GM12878 (cell line): Measurements from ENCODE around the gene PXDC1. TPM values are rescaled to one million over a fixed set of nuclear protein-coding genes. Genes with fewer than 3 reads are reported as not detected.
A peak's percentile ranks its signal among the peaks of the same experiment; 100 is the strongest.

Experiments used
- ATAC-seq: fragments of 200-7000 bp; cut with Tn5 transposase; 3 replicates; pipeline ENCODE4 v1.9.1; 2020; ENCODE audit warnings: mild to moderate bottlenecking, moderate library complexity
- BruUV-seq: library from RNA; stranded (reverse); fragments of 400-500 nt; replicated peaks from 2 replicates; lab custom pipeline; 2021; lab: Mats Ljungman, UMichigan
- CTCF ChIA-PET: fragments of 300-600 bp; sonication (Branson Sonifier 250); formaldehyde crosslinking; extraction: SDS; loops from one replicate; lab custom pipeline; 2021; ENCODE audit warnings: inconsistent platforms; lab: Yijun Ruan, JAX
- POLR2A ChIA-PET: fragments of 350-600 bp; formaldehyde crosslinking; extraction: SDS; loops from one replicate; lab custom pipeline; 2021; ENCODE audit warnings: inconsistent platforms; lab: Charles Lee
- RAD21 ChIA-PET: fragments of 300-600 bp; sonication (Branson Sonifier 250); formaldehyde crosslinking; loops from one replicate; lab custom pipeline; 2023; ENCODE audit warnings: antibody characterized with exemption; ENCODE audit not compliant: unreplicated experiment; lab: Charles Lee
- SMC1A ChIA-PET: fragments of 300-600 bp; sonication (Branson Sonifier 250); formaldehyde crosslinking; loops from one replicate; lab custom pipeline; 2023; ENCODE audit not compliant: unreplicated experiment, uncharacterized antibody; lab: Charles Lee
- DNase-seq: peaks from one replicate; pipeline ENCODE4 v3.0.0-alpha.2; 2011; ENCODE audit warnings: low read depth, low spot score
- FAIRE-seq: peaks from 3 replicates; lab custom pipeline; 2011; peaks lifted over from hg19 to GRCh38; lab: Jason Lieb, UNC
- H2AFZ ChIP-seq: 2 replicates; pipeline ENCODE4 v1.6.0; 2011; ENCODE audit warnings: low read depth, low read length, control low read depth; ENCODE audit not compliant: control insufficient read depth
- H3K27ac ChIP-seq: 2 replicates; pipeline ENCODE4 v1.5.1; 2011; ENCODE audit warnings: control low read depth; ENCODE audit not compliant: control insufficient read depth, insufficient read depth
- H3K27me3 ChIP-seq, 2 experiments: replicated peaks in 1 of 2; 2 replicates each; pipeline versions ENCODE4 v1.6.0 to v1.6.1; 2011; ENCODE audit warnings: low read length in 1 of 2; ENCODE audit not compliant: control insufficient read depth in 2 of 2, insufficient read depth in 2 of 2
- H3K36me3 ChIP-seq, 2 experiments: 2 replicates each; pipeline ENCODE4 v1.5.1; 2011; ENCODE audit warnings: low read length in 1 of 2; ENCODE audit not compliant: control insufficient read depth in 2 of 2, insufficient read depth in 2 of 2
- H3K4me1 ChIP-seq: 2 replicates; pipeline ENCODE4 v1.6.1; 2011; ENCODE audit warnings: mild to moderate bottlenecking, low read length, moderate library complexity, mixed read lengths; ENCODE audit not compliant: control insufficient read depth, insufficient read depth
- H3K4me2 ChIP-seq: 2 replicates; pipeline ENCODE4 v1.6.0; 2011; ENCODE audit warnings: control low read depth; ENCODE audit not compliant: control insufficient read depth, insufficient read depth
- H3K4me3 ChIP-seq: fragments of 200-600 bp; sonication (generic); 2 replicates; pipeline ENCODE4 v1.5.1; 2016
- H3K79me2 ChIP-seq: 2 replicates; pipeline ENCODE4 v1.6.0; 2011; ENCODE audit warnings: low read length; ENCODE audit not compliant: control insufficient read depth, insufficient read depth
- H3K9ac ChIP-seq: 2 replicates; pipeline ENCODE4 v1.8.0; 2011; ENCODE audit warnings: low read length, control low read depth, mixed read lengths; ENCODE audit not compliant: control insufficient read depth, insufficient read depth
- H3K9me3 ChIP-seq: replicated peaks from 3 replicates; pipeline ENCODE4 v1.5.1; 2011; ENCODE audit warnings: mild to moderate bottlenecking, low read length; ENCODE audit not compliant: control insufficient read depth, insufficient read depth
- H4K20me1 ChIP-seq: 2 replicates; pipeline ENCODE4 v1.6.0; 2011; ENCODE audit not compliant: control insufficient read depth, insufficient read depth
- CBX5 ChIP-seq: sonication (generic); IDR thresholded peaks from 2 replicates; pipeline ENCODE4 v1.6.1; 2016; ENCODE audit warnings: low read depth, moderate library complexity, mild to moderate bottlenecking, inconsistent platforms
- CHD2 ChIP-seq: IDR thresholded peaks from 2 replicates; pipeline ENCODE4 v1.6.1; 2011; ENCODE audit warnings: low read depth, low read length, improper control_type of control experiment, borderline replicate concordance
- CHD4 ChIP-seq: fragments of 200-600 bp; sonication (generic); IDR thresholded peaks from 2 replicates; pipeline ENCODE4 v1.6.1; 2016; ENCODE audit warnings: mild to moderate bottlenecking
- IKZF1 ChIP-seq: fragments of 450-650 bp; conservative IDR thresholded peaks from 2 replicates; pipeline ENCODE4 v1.6.1; 2017; ENCODE audit warnings: antibody characterized with exemption, mild to moderate bottlenecking
- KDM1A ChIP-seq: fragments of 200-600 bp; sonication (generic); IDR thresholded peaks from 2 replicates; pipeline ENCODE4 v1.6.1; 2016; ENCODE audit warnings: borderline replicate concordance
- LARP7 ChIP-seq: fragments of 450-650 bp; IDR thresholded peaks from 2 replicates; pipeline ENCODE4 v1.6.1; 2017; ENCODE audit warnings: mild to moderate bottlenecking
- MYC ChIP-seq: IDR thresholded peaks from 2 replicates; pipeline ENCODE4 v1.6.1; 2011; ENCODE audit warnings: mild to moderate bottlenecking, low read length, moderate library complexity, inconsistent platforms; ENCODE audit not compliant: insufficient read depth, insufficient replicate concordance, insufficient read length, severe bottlenecking
- POLR2AphosphoS2 ChIP-seq: IDR thresholded peaks from 2 replicates; pipeline ENCODE4 v1.6.1; 2011; ENCODE audit warnings: low read depth, mild to moderate bottlenecking, low read length, improper control_type of control experiment, moderate library complexity
- RB1 ChIP-seq: fragments of 450-650 bp; formaldehyde crosslinking; IDR thresholded peaks from 2 replicates; pipeline ENCODE4 v1.6.1; 2017; ENCODE audit warnings: mild to moderate bottlenecking, borderline replicate concordance
- RCOR1 ChIP-seq: conservative IDR thresholded peaks from 2 replicates; pipeline ENCODE4 v1.6.1; 2012; ENCODE audit warnings: low read depth, low read length, improper control_type of control experiment
- RELA ChIP-seq: fragments of 450-650 bp; IDR thresholded peaks from 2 replicates; pipeline ENCODE4 v1.8.0; 2014; ENCODE audit warnings: borderline replicate concordance; ENCODE audit not compliant: partially characterized antibody
- SP1 ChIP-seq: IDR thresholded peaks from one replicate; pipeline ENCODE4 v1.6.1; 2011; ENCODE audit warnings: low read depth, low read length
- YBX1 ChIP-seq: fragments of 450-650 bp; IDR thresholded peaks from 2 replicates; pipeline ENCODE4 v1.6.1; 2016; ENCODE audit warnings: antibody characterized with exemption
- YY1 ChIP-seq: IDR thresholded peaks from 2 replicates; pipeline ENCODE4 v1.6.1; 2011; ENCODE audit warnings: low read depth, mild to moderate bottlenecking, low read length
- ZBED1 ChIP-seq: IDR thresholded peaks from 2 replicates; pipeline ENCODE4 v1.6.1; 2016; ENCODE audit warnings: borderline replicate concordance
- ZSCAN29 ChIP-seq: fragments of 450-650 bp; IDR thresholded peaks from 2 replicates; pipeline ENCODE4 v1.6.1; 2017; ENCODE audit warnings: mild to moderate bottlenecking, moderate library complexity
- WGBS: methylation state at CpG from one replicate; pipeline ENCODE4 v1.1.6; 2016; ENCODE audit warnings: low lambda C conversion rate; ENCODE audit not compliant: insufficient replicate concordance, insufficient coverage; ENCODE audit errors: missing lambda C conversion rate; 5-methylcytosine and 5-hydroxymethylcytosine counted together
- in situ Hi-C: fragments of 300-500 bp; cut with MboI; formaldehyde crosslinking; loops from 9 replicates; pipeline ENCODE4 v1.14.3; 2018; ENCODE audit warnings: mixed read lengths
- intact Hi-C: fragments of 100-400 bp; cut with micrococcal nuclease; formaldehyde crosslinking; loops from one replicate; pipeline ENCODE4 v1.14.2; 2022; ENCODE audit not compliant: unreplicated experiment
- polyA plus RNA-seq, 11 experiments: library from polyadenylated mRNA; depleted of rRNA in 4 of 11; unstranded in 6 of 11; stranded (reverse) in 5 of 11; fragments of >200 nt; fragmentation: Nextera tagmentation in 4 of 11; fragmentation: Illumina TruSeq in 1 of 11; extraction: Ambion mirVana in 4 of 11; extraction: Trizol in 1 of 11; gene quantifications; 1 replicate in 1 of 11; 2 replicates in 10 of 11; pipeline versions ENCODE4 v1.2.1 to v1.2.3, GENCODE V29; 2011 to 2016; ENCODE audit warnings: inconsistent platforms in 2 of 11, missing spikeins in 2 of 11, low read depth in 1 of 11
- total RNA-seq, 4 experiments: library from RNA; depleted of rRNA in 3 of 4; stranded (reverse); fragments of >200 nt in 3 of 4; fragmentation: Illumina TruSeq in 1 of 4; extraction: Trizol in 1 of 4; gene quantifications; 2 replicates each; pipeline versions ENCODE4 v1.2.1 to v1.2.3, GENCODE V29; 2013 to 2021
- TF ChIP-seq, protein P1 (sequence below): fragments of 450-650 bp; IDR thresholded peaks from 2 replicates; pipeline ENCODE4 v1.6.1; 2016; ENCODE audit warnings: mild to moderate bottlenecking, moderate library complexity, borderline replicate concordance
- TF ChIP-seq, protein P2 (sequence below): fragments of 450-650 bp; IDR thresholded peaks from 2 replicates; pipeline ENCODE4 v1.6.1; 2017; ENCODE audit warnings: mild to moderate bottlenecking, low read depth, inconsistent platforms; ENCODE audit not compliant: poor library complexity, severe bottlenecking

PXDC1 gene
- total and polyA plus RNA-seq, 10 of the 15 experiments (the other 5 are each of a cell fraction or from before 2014, with no cell fraction given), result 0.03 to 0.72 (median 0.32) TPM; not detected in 2

DNA sequence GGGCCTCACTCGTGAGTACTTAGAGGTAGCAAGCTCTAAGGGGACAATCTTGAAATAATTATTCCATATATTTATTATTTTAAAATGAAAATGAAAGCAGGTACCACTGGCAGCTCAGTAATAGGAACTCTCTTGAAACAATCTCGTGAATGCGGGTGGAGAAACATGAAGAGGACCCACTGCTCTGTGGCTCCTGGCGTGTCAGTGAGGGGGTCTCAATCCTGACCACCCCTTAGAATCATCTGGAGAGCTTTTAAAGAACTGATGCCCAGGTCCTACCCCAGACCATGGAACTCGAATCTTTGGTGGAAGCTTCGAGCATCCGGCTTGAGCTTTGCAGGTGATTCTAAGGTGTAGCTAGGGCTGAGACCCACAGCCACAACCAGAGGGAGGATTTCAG is 23.9 kb upstream of the PXDC1 start (continued):
- TF ChIP-seq, protein P1, sequence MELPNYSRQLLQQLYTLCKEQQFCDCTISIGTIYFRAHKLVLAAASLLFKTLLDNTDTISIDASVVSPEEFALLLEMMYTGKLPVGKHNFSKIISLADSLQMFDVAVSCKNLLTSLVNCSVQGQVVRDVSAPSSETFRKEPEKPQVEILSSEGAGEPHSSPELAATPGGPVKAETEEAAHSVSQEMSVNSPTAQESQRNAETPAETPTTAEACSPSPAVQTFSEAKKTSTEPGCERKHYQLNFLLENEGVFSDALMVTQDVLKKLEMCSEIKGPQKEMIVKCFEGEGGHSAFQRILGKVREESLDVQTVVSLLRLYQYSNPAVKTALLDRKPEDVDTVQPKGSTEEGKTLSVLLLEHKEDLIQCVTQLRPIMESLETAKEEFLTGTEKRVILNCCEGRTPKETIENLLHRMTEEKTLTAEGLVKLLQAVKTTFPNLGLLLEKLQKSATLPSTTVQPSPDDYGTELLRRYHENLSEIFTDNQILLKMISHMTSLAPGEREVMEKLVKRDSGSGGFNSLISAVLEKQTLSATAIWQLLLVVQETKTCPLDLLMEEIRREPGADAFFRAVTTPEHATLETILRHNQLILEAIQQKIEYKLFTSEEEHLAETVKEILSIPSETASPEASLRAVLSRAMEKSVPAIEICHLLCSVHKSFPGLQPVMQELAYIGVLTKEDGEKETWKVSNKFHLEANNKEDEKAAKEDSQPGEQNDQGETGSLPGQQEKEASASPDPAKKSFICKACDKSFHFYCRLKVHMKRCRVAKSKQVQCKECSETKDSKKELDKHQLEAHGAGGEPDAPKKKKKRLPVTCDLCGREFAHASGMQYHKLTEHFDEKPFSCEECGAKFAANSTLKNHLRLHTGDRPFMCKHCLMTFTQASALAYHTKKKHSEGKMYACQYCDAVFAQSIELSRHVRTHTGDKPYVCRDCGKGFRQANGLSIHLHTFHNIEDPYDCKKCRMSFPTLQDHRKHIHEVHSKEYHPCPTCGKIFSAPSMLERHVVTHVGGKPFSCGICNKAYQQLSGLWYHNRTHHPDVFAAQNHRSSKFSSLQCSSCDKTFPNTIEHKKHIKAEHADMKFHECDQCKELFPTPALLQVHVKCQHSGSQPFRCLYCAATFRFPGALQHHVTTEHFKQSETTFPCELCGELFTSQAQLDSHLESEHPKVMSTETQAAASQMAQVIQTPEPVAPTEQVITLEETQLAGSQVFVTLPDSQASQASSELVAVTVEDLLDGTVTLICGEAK, result no peak
- TF ChIP-seq LARP7, result no peak
- no peak for TF ChIP-seq ZBED1
- TF ChIP-seq, all 136 proteins: peak for 0

DNA sequence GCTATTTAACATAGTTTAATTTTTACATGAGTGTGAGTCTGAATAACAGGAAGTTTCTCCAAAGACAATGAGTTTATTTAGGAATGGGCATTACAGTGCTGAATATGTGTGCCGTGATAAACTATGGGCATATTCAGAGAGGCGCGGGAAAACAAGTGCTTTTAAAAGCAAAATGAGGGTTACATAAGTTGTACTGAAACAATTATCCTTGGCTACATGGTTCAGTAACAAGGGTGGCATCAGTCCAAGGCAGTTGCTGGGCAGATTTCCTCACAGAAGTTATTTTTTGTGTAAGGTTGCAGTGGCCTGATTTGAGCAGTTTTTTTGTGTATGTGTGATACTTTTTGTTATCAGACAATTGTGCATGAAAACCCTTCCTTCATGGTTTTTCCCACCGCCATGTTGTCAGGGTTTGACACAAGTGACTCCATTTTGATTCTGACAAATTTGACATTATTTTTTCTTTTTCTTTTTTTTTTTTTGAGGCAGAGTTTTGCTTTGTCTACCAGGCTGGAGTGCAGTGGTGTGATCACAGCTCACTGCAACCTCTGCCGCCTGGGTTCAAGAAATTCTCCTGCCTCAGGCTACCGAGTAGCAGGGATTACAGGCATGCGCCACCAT is 22.3 kb upstream of the PXDC1 start:
- Histone ChIP-seq H2AFZ (no peak overlapping the region), H3K79me2 (no peaks in the 10 kb centered on the region), H3K4me1 (no peaks in the 10 kb centered on the region), H3K9ac (no peak overlapping the region), H3K27me3 (no peaks in the 10 kb centered on the region), H3K4me2 (no peak overlapping the region), H3K27ac (no peak overlapping the region), H3K36me3 (no peaks in the 10 kb centered on the region), H4K20me1 (no peaks in the 10 kb centered on the region), H3K9me3 (no peaks in the 10 kb centered on the region), H3K4me3 (no peak overlapping the region)
- in situ Hi-C loops, result no loop called here
- ChIA-PET RAD21 (no interaction called here), CTCF (no interaction called here), POLR2A (no interaction called here), SMC1A (no interaction called here)
- ATAC-seq (no peak), DNase-seq (no peak), FAIRE-seq (peak; percentile 62)
- 95% methylated on average over 6 of the region's 7 CpGs for whole genome bisulfite sequencing
- no TSS peak for BruUV-seq
- intact Hi-C loops, result no loop called here
- no peak for TF ChIP-seq YY1
- no peak for TF ChIP-seq IKZF1
- TF ChIP-seq SP1, result no peak
- no peak for TF ChIP-seq CHD4
- TF ChIP-seq ZSCAN29, result no peak
- TF ChIP-seq CBX5, result no peak
- TF ChIP-seq KDM1A, result no peak
- TF ChIP-seq RCOR1, result no peak
- no peak for TF ChIP-seq POLR2AphosphoS2
- TF ChIP-seq YBX1, result no peak
- no peak for TF ChIP-seq RB1
- no peak for TF ChIP-seq RELA
- TF ChIP-seq MYC, result no peak
- TF ChIP-seq CHD2, result no peak
- TF ChIP-seq, protein P2, sequence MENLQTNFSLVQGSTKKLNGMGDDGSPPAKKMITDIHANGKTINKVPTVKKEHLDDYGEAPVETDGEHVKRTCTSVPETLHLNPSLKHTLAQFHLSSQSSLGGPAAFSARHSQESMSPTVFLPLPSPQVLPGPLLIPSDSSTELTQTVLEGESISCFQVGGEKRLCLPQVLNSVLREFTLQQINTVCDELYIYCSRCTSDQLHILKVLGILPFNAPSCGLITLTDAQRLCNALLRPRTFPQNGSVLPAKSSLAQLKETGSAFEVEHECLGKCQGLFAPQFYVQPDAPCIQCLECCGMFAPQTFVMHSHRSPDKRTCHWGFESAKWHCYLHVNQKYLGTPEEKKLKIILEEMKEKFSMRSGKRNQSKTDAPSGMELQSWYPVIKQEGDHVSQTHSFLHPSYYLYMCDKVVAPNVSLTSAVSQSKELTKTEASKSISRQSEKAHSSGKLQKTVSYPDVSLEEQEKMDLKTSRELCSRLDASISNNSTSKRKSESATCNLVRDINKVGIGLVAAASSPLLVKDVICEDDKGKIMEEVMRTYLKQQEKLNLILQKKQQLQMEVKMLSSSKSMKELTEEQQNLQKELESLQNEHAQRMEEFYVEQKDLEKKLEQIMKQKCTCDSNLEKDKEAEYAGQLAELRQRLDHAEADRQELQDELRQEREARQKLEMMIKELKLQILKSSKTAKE, result no peak
